ENCODE results near the gene MAN1C1. TPM values are rescaled to one million over a fixed set of nuclear protein-coding genes. Genes with fewer than 3 reads are reported as not detected.
A peak's percentile ranks its signal among the peaks of the same experiment; 100 is the strongest.

MAN1C1 gene
- total RNA-seq, 4 donors from 2014 or later, result 5.0 to 31.1 (median 7.9) TPM

DNA sequence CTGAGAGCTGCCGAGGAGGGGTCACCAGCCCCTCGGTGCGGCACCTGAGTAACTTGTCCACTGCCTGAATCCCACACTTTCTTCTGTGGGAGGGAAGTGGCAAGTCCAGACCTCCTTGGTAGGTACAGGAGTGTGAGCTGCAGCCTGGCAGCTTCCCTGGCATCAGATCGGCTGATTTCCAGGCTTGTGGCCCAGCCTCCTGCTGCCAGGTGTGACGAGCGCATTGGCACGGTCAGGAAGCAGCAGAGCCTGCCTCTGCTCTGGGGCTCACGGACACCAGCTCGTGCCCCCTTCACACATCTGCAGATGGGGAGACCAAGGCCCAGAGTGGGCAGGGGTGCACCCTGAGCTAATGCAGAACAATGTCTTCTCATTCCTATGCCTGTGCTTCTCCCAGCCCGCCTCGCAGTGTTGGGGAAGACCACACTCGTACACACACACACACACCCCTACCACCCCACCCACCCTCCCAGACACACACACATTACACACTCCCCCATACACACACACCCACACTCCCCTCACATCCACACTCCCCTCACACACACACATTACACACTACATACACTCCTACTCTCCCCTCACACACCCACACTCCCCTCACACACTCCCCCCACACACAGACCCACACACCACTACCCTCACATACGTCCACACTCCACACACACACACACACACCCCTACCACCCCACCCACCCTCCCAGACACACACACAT lies 150.3 kb downstream of the MAN1C1 start:
- H3K27ac ChIP-seq, result no peak overlapping the region

DNA sequence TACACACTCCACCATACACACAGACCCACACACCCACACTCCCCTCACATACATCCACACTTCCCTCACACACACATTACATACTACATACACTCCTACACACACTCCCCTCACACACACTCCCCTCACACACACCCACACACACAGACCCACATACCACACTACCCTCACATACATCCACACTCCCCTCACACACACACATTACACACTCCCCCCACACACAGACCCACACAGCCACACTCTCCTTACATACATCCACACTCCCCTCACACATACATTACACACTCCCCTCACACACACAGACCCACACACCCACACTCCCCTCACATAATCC lies 150.8 kb downstream of the MAN1C1 start:
- TF ChIP-seq CTCF (IDR thresholded peaks at IDR 0.05), result no peak
- TF ChIP-seq POLR2A (IDR thresholded peaks at IDR 0.05), result no peak
- Histone ChIP-seq H3K36me3 (no peaks in the 10 kb centered on the region), H3K4me1 (peaks cover 11 to 21% of the 10 kb centered on the region in 2 donors), H3K4me3 (no peak overlapping the region), H3K9me3 (no peaks in the 10 kb centered on the region), H3K27me3 (no peaks in the 10 kb centered on the region), H3K27ac (no peak overlapping the region)
- intact Hi-C loops (cut with DNase I; ENCODE audit: low total_unique reads), result no loop called here
- DNase-seq, result no peak

More for the DNA sequence above, 150.3 kb downstream of the MAN1C1 start:
- no peak overlapping the region for H3K4me3 ChIP-seq
- no peaks in the 10 kb centered on the region for H3K9me3 ChIP-seq
- no peaks in the 10 kb centered on the region for H3K36me3 ChIP-seq
- no peaks in the 10 kb centered on the region for H3K27me3 ChIP-seq
- H3K4me1 ChIP-seq, result peaks cover 11 to 20% of the 10 kb centered on the region in 2 donors
- no peak for DNase-seq
- intact Hi-C loops (cut with DNase I; ENCODE audit: low total_unique reads), result no loop called here
- TF ChIP-seq CTCF (IDR thresholded peaks at IDR 0.05) (no peak), POLR2A (IDR thresholded peaks at IDR 0.05) (no peak)

DNA sequence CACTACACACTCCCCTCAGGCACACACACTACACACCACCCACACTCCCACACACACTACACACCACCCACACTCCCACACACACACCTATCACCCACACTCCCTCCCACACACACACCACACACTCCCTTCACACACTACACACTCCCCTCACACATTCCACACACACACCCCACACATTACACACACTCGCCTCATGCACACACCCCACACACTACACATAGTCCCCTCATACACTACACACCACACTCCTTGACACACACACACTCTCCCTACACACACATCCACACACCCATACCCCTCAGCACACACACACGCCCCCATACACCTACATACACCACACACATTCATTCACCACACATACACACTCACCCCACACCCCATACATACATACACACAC lies 152.4 kb downstream of the MAN1C1 start:
- no peak overlapping the region for H3K4me3 ChIP-seq
- no peak for TF ChIP-seq CTCF (IDR thresholded peaks at IDR 0.05)
- TF ChIP-seq POLR2A (IDR thresholded peaks at IDR 0.05), result no peak
- no peak for DNase-seq
- no peaks in the 10 kb centered on the region for H3K27me3 ChIP-seq
- no peaks in the 10 kb centered on the region for H3K9me3 ChIP-seq
- H3K36me3 ChIP-seq, result no peaks in the 10 kb centered on the region
- intact Hi-C loops (cut with DNase I; ENCODE audit: low total_unique reads), result no loop called here
- H3K4me1 ChIP-seq, result peaks cover 11 to 21% of the 10 kb centered on the region in 2 donors
- no peak overlapping the region for H3K27ac ChIP-seq

GRCh38 chr1:25769625-25770383 lies 153.2 kb downstream of the MAN1C1 start:
- Histone ChIP-seq H3K27ac (peak overlapping the region; percentile 56 to 77), H3K36me3 (no peaks in the 10 kb centered on the region)
- DNase-seq, result peak in 1 of 2 donors; percentile 37

More at GRCh38 chr1:25769625-25770383, 153.2 kb downstream of the MAN1C1 start:
- TF ChIP-seq POLR2A (IDR thresholded peaks at IDR 0.05), result no peak
- TF ChIP-seq CTCF (IDR thresholded peaks at IDR 0.05), result no peak
- Histone ChIP-seq H3K9me3 (no peaks in the 10 kb centered on the region), H3K4me1 (peaks cover 11 to 21% of the 10 kb centered on the region in 2 donors), H3K27me3 (no peaks in the 10 kb centered on the region), H3K4me3 (no peak overlapping the region)
- intact Hi-C loops (cut with DNase I; ENCODE audit: low total_unique reads), result no loop called here

Data from uterus (tissue), 4 donors.